ENCODE data around the gene DUSP7.
"Not testable (repeated sequence)": the region's sequence is repeated elsewhere in the genome, so short reads cannot be mapped to it uniquely, and the experiment has no call there.

Gene DUSP7

GRCh38 chr3:52047295-52047960 is 8.9 kb downstream of the DUSP7 start:
- no peak for DNase-seq (ENCODE audit: low read depth)

GRCh38 chr3:52046902-52047239 is 9.5 kb downstream of the DUSP7 start:
- no peak for DNase-seq (ENCODE audit: low read depth)

- no peak for DNase-seq (ENCODE audit: low read depth)
Observed at GRCh38 chr3:52046186-52046901, 10.0 kb downstream of the DUSP7 start.

- DNase-seq (ENCODE audit: low read depth) = no peak
Observed at GRCh38 chr3:52044869-52045619, 11.3 kb downstream of the DUSP7 start.

- DNase-seq (ENCODE audit: low read depth) = no peak
Observed at GRCh38 chr3:52043750-52044149, 12.6 kb downstream of the DUSP7 start.

GRCh38 chr3:52043039-52043438 is 13.3 kb downstream of the DUSP7 start:
- DNase-seq (ENCODE audit: low read depth) = not testable (repeated sequence)

GRCh38 chr3:52041118-52041731 is 15.1 kb downstream of the DUSP7 start:
- no peak for DNase-seq (ENCODE audit: low read depth)

- no peak for DNase-seq (ENCODE audit: low read depth)
Observed at GRCh38 chr3:52040600-52040999, 15.8 kb downstream of the DUSP7 start.

GRCh38 chr3:52039846-52040245 is 16.5 kb downstream of the DUSP7 start:
- no peak for DNase-seq (ENCODE audit: low read depth)

- DNase-seq (ENCODE audit: low read depth) = no peak
Observed at GRCh38 chr3:52039426-52039825, 16.9 kb downstream of the DUSP7 start.

GRCh38 chr3:52038227-52038626 is 18.1 kb downstream of the DUSP7 start:
- no peak for DNase-seq (ENCODE audit: low read depth)

GRCh38 chr3:52037291-52037690 is 19.1 kb downstream of the DUSP7 start:
- no peak for DNase-seq (ENCODE audit: low read depth)

- no peak for DNase-seq (ENCODE audit: low read depth)
Observed at GRCh38 chr3:52036829-52037228, 19.5 kb downstream of the DUSP7 start.

- no peak for DNase-seq (ENCODE audit: low read depth)
Observed at GRCh38 chr3:52036222-52036694, 20.1 kb downstream of the DUSP7 start.

GRCh38 chr3:52034651-52035050 is 21.7 kb downstream of the DUSP7 start:
- DNase-seq (ENCODE audit: low read depth) = no peak

- no peak for DNase-seq (ENCODE audit: low read depth)
Observed at GRCh38 chr3:52034212-52034611, 22.2 kb downstream of the DUSP7 start.

- DNase-seq (ENCODE audit: low read depth) = not testable (repeated sequence)
Observed at GRCh38 chr3:52033748-52034147, 22.6 kb downstream of the DUSP7 start.

- no peak for DNase-seq (ENCODE audit: low read depth)
Observed at GRCh38 chr3:52032702-52033408, 23.5 kb downstream of the DUSP7 start.

- DNase-seq (ENCODE audit: low read depth) = no peak
Observed at GRCh38 chr3:52031896-52032295, 24.5 kb downstream of the DUSP7 start.

GRCh38 chr3:52030714-52031310 is 25.6 kb downstream of the DUSP7 start:
- no peak for DNase-seq (ENCODE audit: low read depth)

GRCh38 chr3:52029535-52029934 is 26.8 kb downstream of the DUSP7 start:
- DNase-seq (ENCODE audit: low read depth) = no peak

GRCh38 chr3:52029053-52029452 is 27.3 kb downstream of the DUSP7 start:
- DNase-seq (ENCODE audit: low read depth) = no peak
